OCI-LY1 (cell line): ENCODE results near the gene DYNLT3.

Source experiments
- H2AFZ ChIP-seq: fragments of 200-600 bp; sonication (generic), shearing (Covaris generic); 2 replicates; pipeline ENCODE4 v1.6.0; 2014; ENCODE audit warnings: antibody characterized with exemption, mild to moderate bottlenecking, low read length
- H3F3A ChIP-seq: fragments of 200-600 bp; sonication (generic), shearing (Covaris generic); 2 replicates; pipeline ENCODE4 v1.6.0; 2014; ENCODE audit warnings: mild to moderate bottlenecking, antibody characterized with exemption, low read length, moderate library complexity; ENCODE audit not compliant: insufficient read depth
- H3K27ac ChIP-seq: fragments of 200-600 bp; sonication (generic); 2 replicates; pipeline ENCODE4 v1.5.1; 2014; ENCODE audit warnings: low read length, mixed run types, mild to moderate bottlenecking, low read depth; ENCODE audit not compliant: poor library complexity, severe bottlenecking
- H3K27me3 ChIP-seq: fragments of 200-600 bp; sonication (generic); 2 replicates; pipeline ENCODE4 v1.6.0; 2014; ENCODE audit warnings: antibody characterized with exemption, mild to moderate bottlenecking, low read length, moderate library complexity; ENCODE audit not compliant: insufficient read depth
- H3K36me3 ChIP-seq: fragments of 200-600 bp; sonication (generic); 2 replicates; pipeline ENCODE4 v1.6.1; 2014; ENCODE audit warnings: mild to moderate bottlenecking, antibody characterized with exemption, low read length, moderate library complexity, mixed read lengths; ENCODE audit not compliant: insufficient read depth
- H3K4me1 ChIP-seq: fragments of 200-600 bp; sonication (generic); 2 replicates; pipeline ENCODE4 v1.5.1; 2014; ENCODE audit warnings: mild to moderate bottlenecking, low read length, moderate library complexity; ENCODE audit not compliant: insufficient read depth, severe bottlenecking
- H3K4me2 ChIP-seq: fragments of 200-600 bp; sonication (generic), shearing (Covaris generic); 2 replicates; pipeline ENCODE4 v1.6.1; 2014; ENCODE audit warnings: low read length
- H3K4me3 ChIP-seq: fragments of 200-600 bp; sonication (generic); 2 replicates; pipeline ENCODE4 v1.5.1; 2014; ENCODE audit warnings: low read length, low read depth, mild to moderate bottlenecking, mixed read lengths; ENCODE audit not compliant: poor library complexity, severe bottlenecking
- H3K79me2 ChIP-seq: fragments of 200-600 bp; shearing (Covaris generic); 2 replicates; pipeline ENCODE4 v1.6.1; 2016; ENCODE audit warnings: mixed run types, low read length, mixed read lengths; ENCODE audit not compliant: insufficient read depth
- H3K9ac ChIP-seq: fragments of 200-600 bp; sonication (generic), shearing (Covaris generic); 2 replicates; pipeline ENCODE4 v1.6.1; 2014; ENCODE audit warnings: mild to moderate bottlenecking, low read length, mixed read lengths
- H3K9me2 ChIP-seq: fragments of 200-600 bp; sonication (generic), shearing (Covaris generic); 2 replicates; pipeline ENCODE4 v1.6.1; 2014; ENCODE audit warnings: low read depth, mild to moderate bottlenecking, low read length, mixed read lengths
- H3K9me3 ChIP-seq: fragments of 200-600 bp; shearing (Covaris generic); 2 replicates; pipeline ENCODE4 v1.6.1; 2014; ENCODE audit warnings: low read length, mixed read lengths
- H4K20me1 ChIP-seq: fragments of 200-600 bp; sonication (generic), shearing (Covaris generic); 2 replicates; pipeline ENCODE4 v1.6.0; 2016; ENCODE audit warnings: mild to moderate bottlenecking, low read length; ENCODE audit not compliant: insufficient read depth
- EZH2 ChIP-seq: fragments of 200-600 bp; sonication (generic), shearing (Covaris generic); IDR thresholded peaks from 2 replicates; pipeline ENCODE4 v1.8.0; 2017; ENCODE audit warnings: borderline replicate concordance, mixed run types, mild to moderate bottlenecking, antibody characterized with exemption, low read length, moderate library complexity, mixed read lengths
- TF ChIP-seq, protein P1 (sequence below): fragments of 200-600 bp; sonication (generic), shearing (Covaris generic); IDR thresholded peaks from 2 replicates; pipeline ENCODE4 v1.5.1; 2017; ENCODE audit warnings: mild to moderate bottlenecking, antibody characterized with exemption, low read length, moderate library complexity, mixed read lengths

Gene DYNLT3

DNA sequence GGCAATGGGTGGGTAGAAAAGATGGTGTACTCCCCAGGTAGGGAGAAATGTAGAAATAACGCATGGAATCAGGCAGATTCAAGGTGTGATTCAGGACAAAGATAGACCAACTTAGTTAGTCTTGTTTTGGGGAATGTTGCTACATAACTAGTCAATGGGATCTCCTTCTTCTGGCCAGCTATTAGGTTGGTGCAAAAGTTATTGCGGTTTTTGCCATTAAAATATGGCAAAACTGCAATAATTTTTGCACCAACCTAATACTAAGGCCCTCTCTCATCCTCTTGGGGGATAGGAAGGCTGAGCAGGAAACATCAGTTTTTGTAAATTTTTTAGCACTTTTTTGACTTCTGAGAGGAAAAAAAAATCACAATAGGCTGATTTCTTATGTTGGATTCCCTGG is 44.3 kb downstream of the DYNLT3 start:
- Histone ChIP-seq H3K36me3 (no peaks in the 10 kb centered on the region), H2AFZ (no peak overlapping the region), H3K9ac (no peak overlapping the region), H3K79me2 (no peaks in the 10 kb centered on the region), H4K20me1 (no peaks in the 10 kb centered on the region), H3K9me3 (no peaks in the 10 kb centered on the region), H3K4me3 (no peak overlapping the region), H3F3A (no peaks in the 10 kb centered on the region), H3K4me2 (no peak overlapping the region), H3K27me3 (no peaks in the 10 kb centered on the region), H3K9me2 (no peaks in the 10 kb centered on the region), H3K27ac (no peak overlapping the region), H3K4me1 (no peaks in the 10 kb centered on the region)
- no peak for TF ChIP-seq EZH2
- TF ChIP-seq, protein P1, sequence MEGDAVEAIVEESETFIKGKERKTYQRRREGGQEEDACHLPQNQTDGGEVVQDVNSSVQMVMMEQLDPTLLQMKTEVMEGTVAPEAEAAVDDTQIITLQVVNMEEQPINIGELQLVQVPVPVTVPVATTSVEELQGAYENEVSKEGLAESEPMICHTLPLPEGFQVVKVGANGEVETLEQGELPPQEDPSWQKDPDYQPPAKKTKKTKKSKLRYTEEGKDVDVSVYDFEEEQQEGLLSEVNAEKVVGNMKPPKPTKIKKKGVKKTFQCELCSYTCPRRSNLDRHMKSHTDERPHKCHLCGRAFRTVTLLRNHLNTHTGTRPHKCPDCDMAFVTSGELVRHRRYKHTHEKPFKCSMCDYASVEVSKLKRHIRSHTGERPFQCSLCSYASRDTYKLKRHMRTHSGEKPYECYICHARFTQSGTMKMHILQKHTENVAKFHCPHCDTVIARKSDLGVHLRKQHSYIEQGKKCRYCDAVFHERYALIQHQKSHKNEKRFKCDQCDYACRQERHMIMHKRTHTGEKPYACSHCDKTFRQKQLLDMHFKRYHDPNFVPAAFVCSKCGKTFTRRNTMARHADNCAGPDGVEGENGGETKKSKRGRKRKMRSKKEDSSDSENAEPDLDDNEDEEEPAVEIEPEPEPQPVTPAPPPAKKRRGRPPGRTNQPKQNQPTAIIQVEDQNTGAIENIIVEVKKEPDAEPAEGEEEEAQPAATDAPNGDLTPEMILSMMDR: no peak

DNA sequence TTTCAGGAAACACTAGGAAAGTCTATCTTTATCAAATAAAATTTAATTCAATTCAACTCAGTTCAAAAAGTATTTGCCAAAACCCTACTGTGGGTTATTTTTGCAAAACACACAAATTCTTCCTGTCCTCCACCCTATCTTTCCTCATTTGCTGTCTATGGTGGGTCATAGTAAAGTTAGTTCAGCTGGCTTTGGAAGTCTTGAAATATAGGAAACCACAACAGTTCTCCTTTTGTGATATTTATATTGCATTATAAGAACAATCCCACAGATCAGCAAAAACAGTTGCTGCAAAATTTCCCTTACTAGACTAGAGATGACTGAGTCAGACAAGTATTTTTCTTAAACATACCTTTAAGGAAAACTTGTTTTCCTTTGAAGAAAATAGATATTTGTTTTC is 45.3 kb downstream of the DYNLT3 start:
- Histone ChIP-seq H3K79me2 (no peaks in the 10 kb centered on the region), H3K27ac (no peak overlapping the region), H3K9ac (no peak overlapping the region), H3K27me3 (no peaks in the 10 kb centered on the region), H3K4me1 (peaks cover 5% of the 10 kb centered on the region), H3K36me3 (no peaks in the 10 kb centered on the region), H4K20me1 (no peaks in the 10 kb centered on the region), H3K9me3 (no peaks in the 10 kb centered on the region), H3K4me3 (no peak overlapping the region), H2AFZ (no peak overlapping the region), H3F3A (no peaks in the 10 kb centered on the region), H3K4me2 (no peak overlapping the region), H3K9me2 (no peaks in the 10 kb centered on the region)
- no peak for TF ChIP-seq EZH2
- TF ChIP-seq, protein P1: no peak

GRCh38 chrX:37800717-37801116 is 46.7 kb downstream of the DYNLT3 start:
- Histone ChIP-seq H3K9me2 (no peaks in the 10 kb centered on the region), H3K36me3 (no peaks in the 10 kb centered on the region), H3K9ac (no peak overlapping the region), H3K27ac (no peak overlapping the region), H3F3A (no peaks in the 10 kb centered on the region), H2AFZ (no peak overlapping the region), H3K4me3 (no peak overlapping the region), H3K4me2 (no peak overlapping the region), H3K79me2 (no peaks in the 10 kb centered on the region), H3K4me1 (peaks cover 18% of the 10 kb centered on the region), H4K20me1 (no peaks in the 10 kb centered on the region), H3K9me3 (no peaks in the 10 kb centered on the region), H3K27me3 (no peaks in the 10 kb centered on the region)
- TF ChIP-seq, protein P1: no peak
- TF ChIP-seq EZH2: no peak
